Thymus (tissue), 11 donors: Measurements from ENCODE around the gene SYCE1. TPM values are rescaled to one million over a fixed set of nuclear protein-coding genes. Genes with fewer than 3 reads are reported as not detected.
"Not testable (repeated sequence)": the region's sequence is repeated elsewhere in the genome, so short reads cannot be mapped to it uniquely, and the experiment has no call there.

Source experiments
- DNase-seq, 9 donors: peaks; one replicate each; pipeline ENCODE4 v3.0.0-alpha.2; 2013; ENCODE audit warnings: low spot score in 9 of 9, low read depth in 6 of 9, missing footprints in 1 of 9
- H3K27ac ChIP-seq, 2 donors: one replicate each; pipeline ENCODE4 v1.5.1; 2013; ENCODE audit warnings: control low read depth in 1 of 2, low read depth in 1 of 2, low read length in 1 of 2, mild to moderate bottlenecking in 1 of 2, moderate library complexity in 1 of 2
- H3K27me3 ChIP-seq, 2 donors: one replicate each; pipeline ENCODE4 v1.5.1; 2013; ENCODE audit warnings: low read length in 1 of 2; ENCODE audit not compliant: control insufficient read depth in 2 of 2, insufficient read depth in 1 of 2
- H3K36me3 ChIP-seq, 2 donors: one replicate each; pipeline ENCODE4 v1.5.1; 2013; ENCODE audit warnings: low read length in 1 of 2, mild to moderate bottlenecking in 1 of 2, moderate library complexity in 1 of 2; ENCODE audit not compliant: control insufficient read depth in 2 of 2, insufficient read depth in 2 of 2
- H3K4me1 ChIP-seq, 2 donors: one replicate each; pipeline ENCODE4 v1.5.1; 2013; ENCODE audit warnings: low read length in 2 of 2; ENCODE audit not compliant: control insufficient read depth in 2 of 2, insufficient read depth in 2 of 2
- H3K4me3 ChIP-seq, 2 donors: one replicate each; pipeline ENCODE4 v1.5.1; 2013; ENCODE audit warnings: low read length in 2 of 2, control low read depth in 1 of 2, mild to moderate bottlenecking in 1 of 2
- H3K9me3 ChIP-seq, 2 donors: one replicate each; pipeline ENCODE4 v1.5.1; 2013; ENCODE audit warnings: low read length in 1 of 2, mild to moderate bottlenecking in 1 of 2; ENCODE audit not compliant: control insufficient read depth in 2 of 2, insufficient read depth in 1 of 2
- WGBS: extraction: QIAGEN DNeasy Blood & Tissue Kit; methylation state at CpG from one replicate; pipeline ENCODE4 v1.1.7; 2013; 5-methylcytosine and 5-hydroxymethylcytosine counted together
- polyA plus RNA-seq: library from polyadenylated mRNA; stranded (reverse); fragments of 200-250 nt; gene quantifications from one replicate; pipeline ENCODE4 v1.2.3, GENCODE V29; 2013
- total RNA-seq: library from RNA; stranded (reverse); fragments of 120-200 nt; gene quantifications from one replicate; pipeline ENCODE4 v1.2.4, GENCODE V29; 2013
- donor health status: healthy.

The SYCE1 gene
- total and polyA plus RNA-seq, 2 donors, result 0.41 TPM; not detected in 1

GRCh38 chr10:133592716-133593115, 27.3 kb upstream of the SYCE1 start:
- Histone ChIP-seq H3K4me1 (no peaks in the 10 kb centered on the region), H3K4me3 (no peak overlapping the region), H3K36me3 (no peaks in the 10 kb centered on the region), H3K27ac (no peak overlapping the region), H3K9me3 (no peaks in the 10 kb centered on the region), H3K27me3 (no peaks in the 10 kb centered on the region)
- 78% methylated on average over 6 of the region's 6 CpGs for WGBS
- no peak for DNase-seq

DNA sequence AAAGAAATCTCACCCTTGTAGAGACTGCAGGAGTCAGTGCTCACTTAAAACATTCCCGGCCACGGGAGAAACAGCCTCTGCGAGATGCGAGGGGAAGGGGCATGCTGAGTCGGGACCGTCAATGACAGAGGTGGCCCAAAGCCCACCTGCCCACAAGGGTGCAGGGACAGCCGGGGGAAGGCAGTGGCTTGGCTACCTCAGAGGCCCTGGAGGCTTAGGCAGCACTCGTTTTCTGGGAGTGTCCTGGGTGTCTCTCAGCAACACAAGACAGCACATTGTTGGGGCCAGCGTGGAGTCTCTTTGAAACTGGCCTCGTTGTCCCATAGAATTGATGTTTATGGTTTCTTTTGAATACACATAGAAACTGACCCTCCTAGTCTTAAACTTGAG, 25.6 kb upstream of the SYCE1 start:
- H3K27me3 ChIP-seq, result no peaks in the 10 kb centered on the region
- WGBS, result 86% methylated on average over 10 of the region's 10 CpGs
- no peaks in the 10 kb centered on the region for H3K4me1 ChIP-seq
- no peak overlapping the region for H3K4me3 ChIP-seq
- no peaks in the 10 kb centered on the region for H3K9me3 ChIP-seq
- DNase-seq, result no peak
- no peaks in the 10 kb centered on the region for H3K36me3 ChIP-seq
- no peak overlapping the region for H3K27ac ChIP-seq

DNA sequence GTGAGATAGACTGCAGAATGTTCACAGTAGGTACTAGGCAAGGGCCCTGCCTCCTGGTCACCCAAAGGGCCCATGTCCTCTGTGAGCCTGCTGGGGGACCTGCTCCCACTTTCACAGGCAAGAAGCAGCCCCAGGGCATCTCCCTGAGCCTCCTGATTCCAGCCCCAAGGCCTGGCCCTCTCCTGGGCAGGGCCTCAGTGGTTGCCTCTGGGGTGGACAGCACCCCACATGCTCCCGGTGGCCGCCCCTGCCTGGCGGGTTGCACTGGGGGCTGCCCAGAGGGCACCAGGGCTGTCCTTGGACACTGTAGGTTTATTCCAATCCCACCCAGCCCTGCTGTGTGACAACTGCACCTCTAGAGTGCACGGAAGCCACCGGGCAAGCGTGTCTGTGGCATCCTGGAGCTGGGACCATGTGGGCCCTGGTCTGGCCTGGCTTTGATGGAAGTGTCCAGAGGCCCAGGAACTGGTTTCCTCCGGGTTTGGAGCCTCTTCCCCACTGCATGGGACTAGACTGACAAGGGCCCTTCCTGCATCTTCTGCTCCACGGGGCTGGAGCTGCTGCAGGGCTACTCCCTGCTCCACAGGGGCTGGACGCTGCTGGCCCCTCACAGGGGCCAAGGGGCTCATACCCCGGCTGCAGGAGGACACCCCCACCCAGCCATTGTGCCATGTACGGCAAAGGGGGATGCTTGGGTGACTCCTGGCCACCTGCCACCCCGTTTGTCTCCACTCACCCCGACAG, 25.0 kb upstream of the SYCE1 start:
- Histone ChIP-seq H3K4me3 (no peak overlapping the region), H3K9me3 (no peaks in the 10 kb centered on the region), H3K4me1 (no peaks in the 10 kb centered on the region), H3K27me3 (no peaks in the 10 kb centered on the region), H3K27ac (no peak overlapping the region), H3K36me3 (no peaks in the 10 kb centered on the region)
- DNase-seq, result no peak
- 81% methylated on average over 13 of the region's 13 CpGs for WGBS

GRCh38 chr10:133577037-133577436, 11.7 kb upstream of the SYCE1 start:
- not testable (repeated sequence) for DNase-seq, H3K36me3 ChIP-seq, H3K4me3 ChIP-seq, H3K27me3 ChIP-seq, H3K27ac ChIP-seq, H3K4me1 ChIP-seq, H3K9me3 ChIP-seq
- WGBS, result 83% methylated on average over 12 of the region's 31 CpGs

DNA sequence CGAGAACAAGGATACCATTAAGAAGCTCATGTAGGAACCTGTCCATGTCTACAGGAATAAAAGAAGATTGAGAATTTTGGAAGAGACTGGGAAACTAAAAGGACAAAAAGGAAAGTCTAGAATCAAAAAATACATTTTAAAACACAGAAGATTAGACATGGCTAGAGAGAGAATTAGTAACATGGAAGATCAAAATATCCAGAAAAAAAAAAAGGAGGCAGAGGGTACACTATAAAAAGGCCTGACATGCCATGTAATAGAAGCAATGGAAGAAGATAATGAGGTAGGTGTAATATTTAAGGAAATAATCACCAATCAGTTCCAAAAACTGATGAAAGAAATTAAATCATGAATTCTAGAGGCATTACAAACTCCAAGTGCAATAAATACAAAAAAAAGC, 8.1 kb upstream of the SYCE1 start:
- not testable (repeated sequence) for H3K27ac ChIP-seq, H3K36me3 ChIP-seq, H3K27me3 ChIP-seq, H3K9me3 ChIP-seq, H3K4me3 ChIP-seq, H3K4me1 ChIP-seq
- WGBS, result 81% methylated on average over 1 of the region's 1 CpG
- peak in 1 of 9 donors; percentile 8 for DNase-seq

- WGBS, result 95% methylated on average over 11 of the region's 11 CpGs
- H3K27ac ChIP-seq, H3K4me1 ChIP-seq, DNase-seq, H3K9me3 ChIP-seq, H3K27me3 ChIP-seq, H3K4me3 ChIP-seq, H3K36me3 ChIP-seq: not testable (repeated sequence)
These were observed 6.7 kb upstream of the SYCE1 start for GRCh38 chr10:133572055-133572454.

DNA sequence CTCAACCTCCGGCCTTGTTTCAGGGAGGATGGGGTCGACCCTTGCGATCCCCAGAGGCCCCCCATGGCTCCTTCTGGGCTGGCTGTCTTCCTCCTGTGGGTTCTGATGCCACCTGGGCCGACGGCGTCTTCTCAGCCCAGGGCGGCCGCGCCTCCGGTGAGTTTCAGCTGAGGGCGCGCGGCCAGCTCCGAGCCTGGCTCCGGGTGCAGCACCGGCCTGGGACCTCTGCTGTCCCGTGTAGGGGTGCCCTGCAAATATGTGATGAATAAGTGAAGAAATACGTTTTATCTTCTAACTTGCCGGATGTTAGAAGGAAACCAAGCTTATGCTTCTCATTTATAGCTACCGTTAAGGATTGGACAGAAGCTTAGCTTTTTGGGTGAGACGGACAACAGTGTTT, 4.4 kb upstream of the SYCE1 start:
- not testable (repeated sequence) for H3K27ac ChIP-seq, DNase-seq
- 70% methylated on average over 16 of the region's 21 CpGs for WGBS

GRCh38 chr10:133568831-133569527, 3.6 kb upstream of the SYCE1 start:
- H3K4me1 ChIP-seq, H3K27me3 ChIP-seq, H3K36me3 ChIP-seq, H3K9me3 ChIP-seq, H3K4me3 ChIP-seq, DNase-seq, H3K27ac ChIP-seq: not testable (repeated sequence)
- 35% methylated on average over 15 of the region's 80 CpGs for WGBS

More for the DNA sequence above, 4.4 kb upstream of the SYCE1 start:
- not testable (repeated sequence) for H3K36me3 ChIP-seq, H3K4me3 ChIP-seq, H3K27me3 ChIP-seq, H3K9me3 ChIP-seq, H3K4me1 ChIP-seq

- H3K27ac ChIP-seq, result no peak overlapping the region
- 93% methylated on average over 22 of the region's 22 CpGs for WGBS
These were observed 2.9 kb upstream of the SYCE1 start for GRCh38 chr10:133568287-133568614.

More at GRCh38 chr10:133568287-133568614, 2.9 kb upstream of the SYCE1 start:
- Histone ChIP-seq H3K4me1 (no peaks in the 10 kb centered on the region), H3K9me3 (peaks cover 6 to 8% of the 10 kb centered on the region in 2 donors), H3K4me3 (no peak overlapping the region), H3K27me3 (peaks cover 0 to 3% of the 10 kb centered on the region in 2 donors), H3K36me3 (no peaks in the 10 kb centered on the region)
- DNase-seq, result no peak
